ENCODE results near the gene CYB5A. TPM values are rescaled to one million over a fixed set of nuclear protein-coding genes. Genes with fewer than 3 reads are reported as not detected.

Gene CYB5A
- total RNA-seq, 4 donors from 2014 or later, result 21.4 to 29.4 (median 23.4) TPM

DNA sequence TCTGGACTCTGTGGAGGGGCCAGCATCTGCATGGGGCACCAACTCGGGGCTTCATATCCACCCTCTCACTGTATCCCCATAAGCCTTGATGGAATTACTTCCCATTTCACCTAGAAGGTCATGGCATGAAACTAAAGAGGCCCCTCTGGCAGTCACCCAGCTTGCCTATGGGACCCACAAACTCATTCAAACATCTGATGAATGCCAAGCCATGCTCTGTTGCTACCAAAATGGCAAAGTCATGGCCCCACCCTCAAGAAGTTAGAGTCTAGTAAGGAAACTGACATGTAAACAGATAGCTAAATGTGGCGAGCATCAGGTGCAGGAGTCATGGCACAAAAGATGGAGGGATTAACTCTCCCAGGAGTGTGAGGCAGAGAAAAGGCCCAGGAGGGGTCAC lies 14.5 kb downstream of the CYB5A start:
- H3K27ac ChIP-seq, result no peak overlapping the region
- intact Hi-C loops (cut with DNase I; ENCODE audit: low total_unique reads), result no loop called here
- in situ Hi-C loops (cut with MboI; ENCODE audit: low sequenced_read_pairs in 4 of 4), result no loop called here

DNA sequence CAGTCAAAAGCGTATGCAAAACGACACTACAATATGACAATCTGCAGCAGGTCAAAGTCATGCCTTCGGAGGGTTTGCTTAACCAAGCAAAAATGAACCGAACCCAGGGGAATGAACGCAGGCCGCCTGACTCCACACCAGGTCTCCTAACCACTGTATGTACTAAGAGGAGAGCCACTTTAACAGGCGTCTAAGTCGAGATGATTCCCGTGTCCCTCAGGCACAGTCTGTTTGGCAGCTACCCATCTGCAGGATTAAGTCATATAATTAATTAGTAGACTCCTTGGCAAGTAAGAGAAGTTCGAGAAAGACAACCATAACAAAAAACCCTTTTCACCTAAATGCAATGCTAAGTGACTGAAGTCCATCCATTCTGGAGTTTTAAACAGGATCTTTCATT lies 15.2 kb downstream of the CYB5A start:
- ATAC-seq (no peak), DNase-seq (no peak)
- TF ChIP-seq POLR2A (IDR thresholded peaks at IDR 0.05), result no peak
- Histone ChIP-seq H3K9me3 (no peaks in the 10 kb centered on the region), H3K4me1 (peaks cover 8 to 9% of the 10 kb centered on the region in 2 donors), H3K36me3 (no peaks in the 10 kb centered on the region), H3K27me3 (no peaks in the 10 kb centered on the region), H3K27ac (no peak overlapping the region), H3K4me3 (no peak overlapping the region)
- intact Hi-C loops (cut with DNase I; ENCODE audit: low total_unique reads), result no loop called here
- in situ Hi-C loops (cut with MboI; ENCODE audit: low sequenced_read_pairs in 4 of 4), result no loop called here

More for the DNA sequence above, 14.5 kb downstream of the CYB5A start:
- Histone ChIP-seq H3K36me3 (no peaks in the 10 kb centered on the region), H3K4me3 (no peak overlapping the region), H3K9me3 (no peaks in the 10 kb centered on the region), H3K27me3 (no peaks in the 10 kb centered on the region), H3K4me1 (peaks cover 15 to 16% of the 10 kb centered on the region in 2 donors)
- ATAC-seq, result no peak
- TF ChIP-seq POLR2A (IDR thresholded peaks at IDR 0.05), result no peak
- TF ChIP-seq, protein P1, sequence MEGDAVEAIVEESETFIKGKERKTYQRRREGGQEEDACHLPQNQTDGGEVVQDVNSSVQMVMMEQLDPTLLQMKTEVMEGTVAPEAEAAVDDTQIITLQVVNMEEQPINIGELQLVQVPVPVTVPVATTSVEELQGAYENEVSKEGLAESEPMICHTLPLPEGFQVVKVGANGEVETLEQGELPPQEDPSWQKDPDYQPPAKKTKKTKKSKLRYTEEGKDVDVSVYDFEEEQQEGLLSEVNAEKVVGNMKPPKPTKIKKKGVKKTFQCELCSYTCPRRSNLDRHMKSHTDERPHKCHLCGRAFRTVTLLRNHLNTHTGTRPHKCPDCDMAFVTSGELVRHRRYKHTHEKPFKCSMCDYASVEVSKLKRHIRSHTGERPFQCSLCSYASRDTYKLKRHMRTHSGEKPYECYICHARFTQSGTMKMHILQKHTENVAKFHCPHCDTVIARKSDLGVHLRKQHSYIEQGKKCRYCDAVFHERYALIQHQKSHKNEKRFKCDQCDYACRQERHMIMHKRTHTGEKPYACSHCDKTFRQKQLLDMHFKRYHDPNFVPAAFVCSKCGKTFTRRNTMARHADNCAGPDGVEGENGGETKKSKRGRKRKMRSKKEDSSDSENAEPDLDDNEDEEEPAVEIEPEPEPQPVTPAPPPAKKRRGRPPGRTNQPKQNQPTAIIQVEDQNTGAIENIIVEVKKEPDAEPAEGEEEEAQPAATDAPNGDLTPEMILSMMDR (IDR thresholded peaks at IDR 0.05 in 4 of 5, conservative IDR thresholded peaks at IDR 0.05 in 1 of 5), result no peak
- DNase-seq, result no peak

DNA sequence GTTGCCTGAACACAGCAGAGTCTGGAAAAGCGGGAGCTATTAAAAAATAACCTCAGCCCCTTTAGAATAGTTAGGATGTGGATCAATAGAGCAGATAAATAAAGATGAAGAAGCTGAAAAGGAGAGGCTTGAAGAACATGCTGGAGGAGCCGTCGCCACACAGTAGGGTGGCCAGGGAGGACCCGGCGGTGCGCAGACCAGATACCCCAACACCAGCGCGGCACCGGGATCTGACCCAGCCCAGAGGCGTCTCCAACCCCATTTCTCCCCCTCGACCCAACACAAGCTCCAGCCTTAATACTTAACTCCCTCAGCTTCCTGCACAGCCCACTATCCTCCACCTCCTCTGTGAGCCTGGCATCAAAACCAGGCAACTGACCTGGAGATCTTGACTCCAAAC lies 16.0 kb downstream of the CYB5A start:
- H3K27me3 ChIP-seq, result no peaks in the 10 kb centered on the region
- ATAC-seq (no peak), DNase-seq (no peak)
- in situ Hi-C loops (cut with MboI; ENCODE audit: low sequenced_read_pairs in 4 of 4) (no loop called here), intact Hi-C loops (cut with DNase I; ENCODE audit: low total_unique reads) (no loop called here)
- H3K9me3 ChIP-seq, result no peaks in the 10 kb centered on the region
- no peak overlapping the region for H3K27ac ChIP-seq
- H3K4me1 ChIP-seq, result peaks cover under 1 to 3% of the 10 kb centered on the region in 2 donors
- no peak overlapping the region for H3K4me3 ChIP-seq
- TF ChIP-seq, protein P1 (IDR thresholded peaks at IDR 0.05 in 4 of 5, conservative IDR thresholded peaks at IDR 0.05 in 1 of 5), result no peak
- no peak for TF ChIP-seq POLR2A (IDR thresholded peaks at IDR 0.05)
- no peaks in the 10 kb centered on the region for H3K36me3 ChIP-seq

DNA sequence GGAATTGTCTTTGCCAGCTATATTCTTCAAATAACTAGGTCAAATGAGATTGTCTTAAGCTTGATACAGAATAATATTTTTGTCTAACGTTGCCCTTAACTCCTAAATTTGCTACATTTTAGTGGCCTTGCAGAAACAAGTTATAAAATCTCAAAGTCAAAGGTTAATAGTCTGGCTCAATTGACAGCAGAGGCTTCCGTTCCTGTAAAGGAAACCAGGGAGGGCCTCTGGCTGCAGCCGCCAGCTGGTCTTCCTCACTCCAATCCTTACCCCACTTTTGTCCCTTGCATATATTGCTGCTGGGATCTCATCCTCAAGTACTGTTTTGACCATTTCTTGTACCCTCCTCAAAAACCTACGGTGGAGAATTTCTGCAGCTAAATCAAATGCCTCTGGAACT lies 17.1 kb downstream of the CYB5A start:
- intact Hi-C loops (cut with DNase I; ENCODE audit: low total_unique reads), result no loop called here
- in situ Hi-C loops (cut with MboI; ENCODE audit: low sequenced_read_pairs in 4 of 4), result no loop called here
- H3K36me3 ChIP-seq, result no peaks in the 10 kb centered on the region
- no peak overlapping the region for H3K4me3 ChIP-seq
- ATAC-seq, result no peak
- no peak overlapping the region for H3K27ac ChIP-seq
- no peaks in the 10 kb centered on the region for H3K9me3 ChIP-seq
- H3K4me1 ChIP-seq, result peaks cover 0 to 3% of the 10 kb centered on the region in 2 donors
- TF ChIP-seq, protein P1 (IDR thresholded peaks at IDR 0.05 in 4 of 5, conservative IDR thresholded peaks at IDR 0.05 in 1 of 5), result no peak
- TF ChIP-seq POLR2A (IDR thresholded peaks at IDR 0.05), result no peak
- H3K27me3 ChIP-seq, result no peaks in the 10 kb centered on the region
- no peak for DNase-seq

DNA sequence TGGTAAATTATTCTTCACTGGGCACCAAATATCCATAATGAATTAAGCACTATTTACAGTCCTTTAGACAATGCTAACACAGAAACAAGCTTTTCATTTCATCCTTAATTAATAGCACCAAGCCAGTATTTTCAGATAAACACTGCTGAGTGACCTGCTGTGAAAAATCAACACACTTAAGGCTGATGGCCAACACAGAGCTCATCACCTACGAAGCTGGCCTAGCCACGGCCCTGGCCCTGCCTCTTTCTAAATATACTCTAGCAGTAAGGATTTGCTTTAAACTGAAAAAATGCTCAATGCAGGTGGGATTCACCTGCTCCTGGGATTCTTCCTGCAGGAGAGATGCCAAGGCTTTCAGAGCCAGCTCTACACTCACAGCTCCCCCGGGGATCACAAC lies 18.4 kb downstream of the CYB5A start:
- H3K4me3 ChIP-seq, result no peak overlapping the region
- intact Hi-C loops (cut with DNase I; ENCODE audit: low total_unique reads), result no loop called here
- H3K27ac ChIP-seq, result no peak overlapping the region
- ATAC-seq (no peak), DNase-seq (no peak)
- H3K4me1 ChIP-seq, result peaks cover 0 to 3% of the 10 kb centered on the region in 2 donors
- H3K9me3 ChIP-seq, result no peaks in the 10 kb centered on the region
- no peaks in the 10 kb centered on the region for H3K27me3 ChIP-seq
- in situ Hi-C loops (cut with MboI; ENCODE audit: low sequenced_read_pairs in 4 of 4), result no loop called here
- TF ChIP-seq, protein P1 (IDR thresholded peaks at IDR 0.05 in 4 of 5, conservative IDR thresholded peaks at IDR 0.05 in 1 of 5), result no peak
- TF ChIP-seq POLR2A (IDR thresholded peaks at IDR 0.05), result no peak
- no peaks in the 10 kb centered on the region for H3K36me3 ChIP-seq

Data from gastrocnemius medialis (tissue), 4 donors.